Loucy (cell line): ENCODE data around the gene PEAK1.

ENCODE experiments used
- H2AFZ ChIP-seq: fragments of 200-600 bp; sonication (generic); 2 replicates; pipeline ENCODE4 v1.6.0; 2016; ENCODE audit warnings: antibody characterized with exemption, mild to moderate bottlenecking, low read length, moderate library complexity
- H3F3A ChIP-seq: fragments of 200-600 bp; 2 replicates; pipeline ENCODE4 v1.6.0; 2016; ENCODE audit warnings: antibody characterized with exemption, low read depth, mild to moderate bottlenecking
- H3K27me3 ChIP-seq: fragments of 200-600 bp; sonication (generic); 2 replicates; pipeline ENCODE4 v1.6.1; 2014; ENCODE audit warnings: low read length, mild to moderate bottlenecking; ENCODE audit not compliant: insufficient read depth, poor library complexity, severe bottlenecking
- H3K36me3 ChIP-seq: fragments of 200-600 bp; sonication (generic); 2 replicates; pipeline ENCODE4 v1.6.1; 2016; ENCODE audit warnings: low read length; ENCODE audit not compliant: insufficient read depth
- H3K4me1 ChIP-seq: fragments of 200-600 bp; sonication (generic); 2 replicates; pipeline ENCODE4 v1.5.1; 2014; ENCODE audit warnings: low read length, mild to moderate bottlenecking; ENCODE audit not compliant: insufficient read depth, poor library complexity, severe bottlenecking
- H3K4me2 ChIP-seq: fragments of 200-600 bp; sonication (generic); 2 replicates; pipeline ENCODE4 v1.6.0; 2014; ENCODE audit warnings: antibody characterized with exemption, low read length, low read depth, mild to moderate bottlenecking; ENCODE audit not compliant: poor library complexity, severe bottlenecking
- H3K4me3 ChIP-seq: fragments of 200-600 bp; sonication (generic); 2 replicates; pipeline ENCODE4 v1.5.1; 2014; ENCODE audit warnings: low read length, mild to moderate bottlenecking, mixed read lengths; ENCODE audit not compliant: poor library complexity, severe bottlenecking
- H3K79me2 ChIP-seq: fragments of 200-600 bp; sonication (generic); 2 replicates; pipeline ENCODE4 v1.6.1; 2014; ENCODE audit warnings: low read length; ENCODE audit not compliant: insufficient read depth
- H3K9ac ChIP-seq: fragments of 200-600 bp; sonication (generic); 2 replicates; pipeline ENCODE4 v1.6.0; 2014; ENCODE audit warnings: mild to moderate bottlenecking, low read depth, low read length, moderate library complexity; ENCODE audit not compliant: poor library complexity, severe bottlenecking
- H3K9me2 ChIP-seq: fragments of 200-600 bp; sonication (generic); replicated peaks from 2 replicates; pipeline ENCODE4 v1.6.1; 2016; ENCODE audit warnings: low read depth, low read length, mixed read lengths
- H3K9me3 ChIP-seq: fragments of 200-600 bp; sonication (generic); 2 replicates; pipeline ENCODE4 v1.6.1; 2014; ENCODE audit warnings: mild to moderate bottlenecking, antibody characterized with exemption, low read length, low read depth; ENCODE audit not compliant: insufficient read depth
- H4K20me1 ChIP-seq: fragments of 200-600 bp; sonication (generic); 2 replicates; pipeline ENCODE4 v1.6.0; 2014; ENCODE audit warnings: antibody characterized with exemption, low read length, mild to moderate bottlenecking; ENCODE audit not compliant: insufficient read depth, poor library complexity, severe bottlenecking
- EZH2phosphoT487 ChIP-seq: fragments of 200-600 bp; IDR thresholded peaks from 2 replicates; pipeline ENCODE4 v1.6.1; 2018; ENCODE audit warnings: antibody characterized with exemption, mild to moderate bottlenecking, moderate library complexity, borderline replicate concordance
- TF ChIP-seq, protein P1 (sequence below): fragments of 200-600 bp; sonication (generic); conservative IDR thresholded peaks from 2 replicates; pipeline ENCODE4 v1.5.1; 2014; ENCODE audit warnings: mild to moderate bottlenecking, antibody characterized with exemption, low read length

PEAK1 gene

DNA sequence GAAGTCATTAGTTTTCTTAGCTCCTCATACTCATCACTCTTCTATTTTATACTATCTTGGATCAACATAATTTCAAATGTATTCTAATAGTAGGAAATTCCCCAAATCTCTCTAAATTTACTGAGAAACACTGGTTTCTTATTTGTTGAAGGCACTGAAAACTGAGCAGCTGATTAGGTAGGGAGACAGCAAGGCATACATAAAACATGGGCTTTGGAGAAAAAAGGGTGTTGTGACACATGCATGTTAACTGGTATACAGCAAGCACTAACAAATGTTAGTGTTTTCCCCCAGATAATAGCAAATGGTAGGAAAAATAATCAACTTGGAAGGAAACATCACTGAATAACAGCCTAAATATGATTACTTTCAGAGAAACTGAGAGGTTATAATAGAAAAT is 223.5 kb downstream of the PEAK1 start:
- Histone ChIP-seq H3K36me3 (no peaks in the 10 kb centered on the region), H3K79me2 (no peaks in the 10 kb centered on the region), H3K4me1 (no peaks in the 10 kb centered on the region), H3K9ac (no peak overlapping the region), H3F3A (no peaks in the 10 kb centered on the region), H2AFZ (no peak overlapping the region), H3K9me3 (no peaks in the 10 kb centered on the region), H4K20me1 (no peaks in the 10 kb centered on the region), H3K4me3 (no peak overlapping the region), H3K4me2 (no peak overlapping the region), H3K9me2 (no peaks in the 10 kb centered on the region), H3K27me3 (no peaks in the 10 kb centered on the region)
- TF ChIP-seq EZH2phosphoT487 = no peak
- TF ChIP-seq, protein P1, sequence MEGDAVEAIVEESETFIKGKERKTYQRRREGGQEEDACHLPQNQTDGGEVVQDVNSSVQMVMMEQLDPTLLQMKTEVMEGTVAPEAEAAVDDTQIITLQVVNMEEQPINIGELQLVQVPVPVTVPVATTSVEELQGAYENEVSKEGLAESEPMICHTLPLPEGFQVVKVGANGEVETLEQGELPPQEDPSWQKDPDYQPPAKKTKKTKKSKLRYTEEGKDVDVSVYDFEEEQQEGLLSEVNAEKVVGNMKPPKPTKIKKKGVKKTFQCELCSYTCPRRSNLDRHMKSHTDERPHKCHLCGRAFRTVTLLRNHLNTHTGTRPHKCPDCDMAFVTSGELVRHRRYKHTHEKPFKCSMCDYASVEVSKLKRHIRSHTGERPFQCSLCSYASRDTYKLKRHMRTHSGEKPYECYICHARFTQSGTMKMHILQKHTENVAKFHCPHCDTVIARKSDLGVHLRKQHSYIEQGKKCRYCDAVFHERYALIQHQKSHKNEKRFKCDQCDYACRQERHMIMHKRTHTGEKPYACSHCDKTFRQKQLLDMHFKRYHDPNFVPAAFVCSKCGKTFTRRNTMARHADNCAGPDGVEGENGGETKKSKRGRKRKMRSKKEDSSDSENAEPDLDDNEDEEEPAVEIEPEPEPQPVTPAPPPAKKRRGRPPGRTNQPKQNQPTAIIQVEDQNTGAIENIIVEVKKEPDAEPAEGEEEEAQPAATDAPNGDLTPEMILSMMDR = no peak

DNA sequence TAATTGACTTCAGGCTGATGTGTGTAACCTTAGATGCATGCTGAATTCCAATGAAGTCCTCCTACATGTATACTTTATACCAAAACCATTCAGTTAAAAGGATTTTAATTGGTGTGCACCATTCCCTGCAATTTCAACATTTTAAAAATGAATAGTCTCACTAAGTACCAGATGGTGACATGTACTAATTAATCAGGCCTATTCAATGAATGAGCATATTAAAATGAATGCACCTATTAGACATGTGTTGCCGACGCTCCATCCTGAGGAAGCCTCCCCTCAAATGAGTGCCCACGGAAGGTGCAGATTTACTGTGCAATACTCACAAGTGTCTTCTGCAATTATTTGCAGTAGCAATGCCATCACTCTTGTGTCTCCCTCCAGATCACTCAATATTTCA is 224.3 kb downstream of the PEAK1 start:
- Histone ChIP-seq H3K9me2 (no peaks in the 10 kb centered on the region), H3K4me3 (no peak overlapping the region), H3K79me2 (no peaks in the 10 kb centered on the region), H2AFZ (no peak overlapping the region), H3K9me3 (no peaks in the 10 kb centered on the region), H3K36me3 (no peaks in the 10 kb centered on the region), H3K4me1 (peaks cover under 1% of the 10 kb centered on the region), H3K9ac (no peak overlapping the region), H3K4me2 (no peak overlapping the region), H3F3A (no peaks in the 10 kb centered on the region), H3K27me3 (no peaks in the 10 kb centered on the region), H4K20me1 (no peaks in the 10 kb centered on the region)
- TF ChIP-seq EZH2phosphoT487 = no peak

DNA sequence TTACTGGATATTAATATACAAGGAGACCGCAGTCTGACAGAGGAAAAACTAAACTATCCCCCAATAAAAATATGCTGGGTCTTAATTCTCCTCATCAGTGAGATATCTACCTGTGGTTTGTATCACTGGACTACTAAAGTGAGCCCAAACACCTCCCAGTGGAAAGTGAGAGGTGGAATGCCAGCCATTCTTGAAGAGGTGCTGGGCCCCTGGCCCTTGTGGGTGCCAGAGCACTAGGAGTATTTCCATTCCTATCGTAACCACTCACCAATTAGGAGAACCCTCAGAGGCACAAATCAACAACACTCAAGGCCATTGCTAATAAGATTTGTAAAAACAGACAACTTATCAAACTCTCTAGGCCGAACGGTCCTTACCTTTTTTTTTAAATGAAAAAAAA is 227.5 kb downstream of the PEAK1 start:
- Histone ChIP-seq H3K4me3 (no peak overlapping the region), H3K36me3 (no peaks in the 10 kb centered on the region), H4K20me1 (no peaks in the 10 kb centered on the region), H2AFZ (no peak overlapping the region), H3K79me2 (no peaks in the 10 kb centered on the region), H3K4me1 (peaks cover 31% of the 10 kb centered on the region), H3K27me3 (no peaks in the 10 kb centered on the region), H3K9me2 (no peaks in the 10 kb centered on the region), H3F3A (peaks cover 4% of the 10 kb centered on the region; the same call in 1 of the 2 replicates), H3K4me2 (no peak overlapping the region), H3K9me3 (no peaks in the 10 kb centered on the region), H3K9ac (no peak overlapping the region)
- no peak for TF ChIP-seq EZH2phosphoT487
- TF ChIP-seq, protein P1 = no peak

DNA sequence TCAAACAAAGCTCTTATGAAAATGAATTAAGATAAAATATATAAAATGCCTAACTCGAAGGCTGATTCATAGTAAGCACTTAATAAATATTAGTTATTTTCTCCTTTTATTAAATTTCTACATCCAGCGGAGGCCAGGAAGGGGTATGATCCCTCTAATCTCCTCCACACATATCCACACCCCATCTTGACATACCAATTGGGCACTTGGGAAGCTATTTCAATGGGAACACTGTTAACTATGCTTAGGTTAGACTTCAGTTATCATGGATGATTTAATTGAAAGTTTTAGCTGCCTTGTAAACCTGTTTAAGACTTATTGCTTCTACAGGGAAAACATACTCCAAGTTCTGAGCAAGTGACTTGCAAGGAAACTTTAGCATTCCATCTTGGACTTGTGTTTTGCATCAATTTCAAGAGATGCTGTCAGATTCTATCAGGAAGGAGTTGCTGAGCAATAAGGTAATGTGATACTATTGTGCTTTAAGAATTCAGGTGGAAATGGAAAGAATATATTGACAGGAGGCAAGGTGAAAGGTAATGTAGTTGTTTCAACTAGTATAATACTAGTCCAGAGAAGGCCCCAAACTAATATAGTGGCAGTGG is 228.6 kb downstream of the PEAK1 start:
- H3K9ac ChIP-seq = no peak overlapping the region
- H2AFZ ChIP-seq = no peak overlapping the region
- peaks cover 8% of the 10 kb centered on the region; the same call in 1 of the 2 replicates for H3F3A ChIP-seq
- no peaks in the 10 kb centered on the region for H3K36me3 ChIP-seq
- no peaks in the 10 kb centered on the region for H4K20me1 ChIP-seq
- no peak overlapping the region for H3K4me2 ChIP-seq
- no peaks in the 10 kb centered on the region for H3K27me3 ChIP-seq
- H3K9me2 ChIP-seq = no peaks in the 10 kb centered on the region
- H3K4me3 ChIP-seq = no peak overlapping the region
- H3K79me2 ChIP-seq = no peaks in the 10 kb centered on the region
- H3K9me3 ChIP-seq = no peaks in the 10 kb centered on the region
- TF ChIP-seq, protein P1 = no peak
- TF ChIP-seq EZH2phosphoT487 = no peak
- H3K4me1 ChIP-seq = peaks cover 42% of the 10 kb centered on the region
